Stomach (tissue), 19 donors: ENCODE data around the gene KRTAP4-6. TPM values are rescaled to one million over a fixed set of nuclear protein-coding genes. Genes with fewer than 3 reads are reported as not detected.
"Not testable (repeated sequence)": the region's sequence is repeated elsewhere in the genome, so short reads cannot be mapped to it uniquely, and the experiment has no call there.

Source experiments
- DNase-seq, 2 donors: peaks; one replicate each; pipeline versions ENCODE4 v3.0.0 to v3.0.0-alpha.2; 2013 to 2019
- H3K27ac ChIP-seq, 5 donors: fragments of 200-600 bp in 4 of 5; sonication (generic) in 4 of 5; one replicate each; pipeline ENCODE4 v1.5.1; 2013 to 2019; ENCODE audit warnings: mild to moderate bottlenecking in 1 of 5, moderate library complexity in 1 of 5
- H3K27me3 ChIP-seq, 3 donors: fragments of 200-600 bp; sonication (generic); one replicate each; pipeline ENCODE4 v1.5.1; 2017 to 2019; ENCODE audit warnings: mixed run types in 1 of 3
- H3K36me3 ChIP-seq, 4 donors: fragments of 200-600 bp; sonication (generic); 1 replicate in 3 of 4; 2 replicates in 1 of 4; pipeline ENCODE4 v1.5.1; 2016 to 2019
- H3K4me1 ChIP-seq, 4 donors: fragments of 200-600 bp; sonication (generic); one replicate each; pipeline ENCODE4 v1.5.1; 2016 to 2019
- H3K4me3 ChIP-seq, 4 donors: fragments of 200-600 bp; sonication (generic) in 3 of 4; one replicate each; pipeline ENCODE4 v1.5.1; 2016 to 2019; ENCODE audit warnings: mild to moderate bottlenecking in 1 of 4
- H3K9me3 ChIP-seq, 4 donors: fragments of 200-600 bp; sonication (generic); one replicate each; pipeline ENCODE4 v1.5.1; 2016 to 2019
- EP300 ChIP-seq: sonication (generic); formaldehyde crosslinking; IDR thresholded peaks from one replicate; pipeline ENCODE4 v1.6.1; 2017; ENCODE audit warnings: antibody characterized with exemption
- POLR2A ChIP-seq, 4 donors: fragments of 450-650 bp; IDR thresholded peaks; one replicate each; pipeline ENCODE4 v1.6.1; 2016; ENCODE audit warnings: antibody characterized with exemption in 4 of 4, control low read depth in 2 of 4, mild to moderate bottlenecking in 1 of 4, moderate library complexity in 1 of 4
- POLR2AphosphoS5 ChIP-seq, 3 donors: sonication (generic); formaldehyde crosslinking; IDR thresholded peaks; one replicate each; pipeline ENCODE4 v1.6.1; 2016; ENCODE audit warnings: antibody characterized with exemption in 3 of 3
- WGBS, 5 donors: extraction: QIAGEN DNeasy Blood & Tissue Kit in 3 of 5; methylation state at CpG; one replicate each; pipeline versions ENCODE4 v1.1.5 to v1.1.7; 2013 to 2018; 5-methylcytosine and 5-hydroxymethylcytosine counted together
- intact Hi-C: fragments of 100-400 bp; cut with DNase I; formaldehyde crosslinking; loops from one replicate; pipeline ENCODE4 v1.15.1; 2023; ENCODE audit warnings: low total_unique reads
- long read RNA-seq, 10 donors: transcript quantifications; one replicate each; lab custom pipeline, GENCODE V29; 2026
- polyA plus RNA-seq, 3 donors: library from polyadenylated mRNA; stranded (reverse); fragments of 200-250 nt; gene quantifications; one replicate each; pipeline ENCODE4 v1.2.3, GENCODE V29; 2013
- total RNA-seq, 5 donors: library from RNA; depleted of rRNA; stranded (reverse); fragments of >200 nt; gene quantifications; one replicate each; pipeline versions ENCODE4 v1.1.0 to v1.2.3, GENCODE V29; 2014 to 2016
- TF ChIP-seq, protein P1 (sequence below), 7 experiments: fragments of 450-650 bp in 4 of 7; fragments of 200-600 bp in 3 of 7; sonication (generic) in 3 of 7; IDR thresholded peaks; one replicate each; pipeline ENCODE4 v1.5.1; 2016 to 2019; ENCODE audit warnings: antibody characterized with exemption in 7 of 7, control low read depth in 2 of 7, mild to moderate bottlenecking in 1 of 7
- donor health status: healthy with polysubstance abuse.
- donor health status: Bipolar disorder and iron deficiency.
- donor health status: healthy.

KRTAP4-6 gene
- total RNA-seq = not detected
- polyA plus RNA-seq = not detected
- long read RNA-seq, donor 1 = 0 reads
- long read RNA-seq, donor 2 = 0 reads
- long read RNA-seq, donor 3 = 0 reads
- long read RNA-seq, donor 4 = 0 reads
- long read RNA-seq, donor 5 = 0 reads
- long read RNA-seq, donor 6 = 0 reads
- long read RNA-seq, donor 7 = 0 reads
- long read RNA-seq, donor 8 = 0 reads
- long read RNA-seq, donor 9 = 0 reads
- long read RNA-seq, donor 10 = 0 reads

- Histone ChIP-seq H3K9me3 (peaks cover 0 to 41% (median 31%) of the 10 kb centered on the region in 4 donors), H3K36me3 (no peaks in the 10 kb centered on the region), H3K27ac (no peak within 1 kb of the TSS), H3K4me1 (no peaks in the 10 kb centered on the region), H3K27me3 (no peaks in the 10 kb centered on the region), H3K4me3 (no peak within 1 kb of the TSS)
- WGBS, 5 donors = 70 to 87% (median 81%) methylated on average over 4 to 6 of the region's 6 CpGs
- no peak for TF ChIP-seq EP300
- TF ChIP-seq, protein P1, sequence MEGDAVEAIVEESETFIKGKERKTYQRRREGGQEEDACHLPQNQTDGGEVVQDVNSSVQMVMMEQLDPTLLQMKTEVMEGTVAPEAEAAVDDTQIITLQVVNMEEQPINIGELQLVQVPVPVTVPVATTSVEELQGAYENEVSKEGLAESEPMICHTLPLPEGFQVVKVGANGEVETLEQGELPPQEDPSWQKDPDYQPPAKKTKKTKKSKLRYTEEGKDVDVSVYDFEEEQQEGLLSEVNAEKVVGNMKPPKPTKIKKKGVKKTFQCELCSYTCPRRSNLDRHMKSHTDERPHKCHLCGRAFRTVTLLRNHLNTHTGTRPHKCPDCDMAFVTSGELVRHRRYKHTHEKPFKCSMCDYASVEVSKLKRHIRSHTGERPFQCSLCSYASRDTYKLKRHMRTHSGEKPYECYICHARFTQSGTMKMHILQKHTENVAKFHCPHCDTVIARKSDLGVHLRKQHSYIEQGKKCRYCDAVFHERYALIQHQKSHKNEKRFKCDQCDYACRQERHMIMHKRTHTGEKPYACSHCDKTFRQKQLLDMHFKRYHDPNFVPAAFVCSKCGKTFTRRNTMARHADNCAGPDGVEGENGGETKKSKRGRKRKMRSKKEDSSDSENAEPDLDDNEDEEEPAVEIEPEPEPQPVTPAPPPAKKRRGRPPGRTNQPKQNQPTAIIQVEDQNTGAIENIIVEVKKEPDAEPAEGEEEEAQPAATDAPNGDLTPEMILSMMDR (IDR thresholded peaks at IDR 0.05) = no peak
- TF ChIP-seq POLR2A (IDR thresholded peaks at IDR 0.05) = no peak
- no peak for TF ChIP-seq POLR2AphosphoS5 (IDR thresholded peaks at IDR 0.05)
- DNase-seq = no peak
- intact Hi-C loops = no loop called here
Observed at GRCh38 chr17:41140360-41141131, at the start of gene KRTAP4-6. TSS of gene KRTAP4-6 (minus strand) at chr17:41140544. CDS start at chr17:41140487, 57 bp downstream.

DNA sequence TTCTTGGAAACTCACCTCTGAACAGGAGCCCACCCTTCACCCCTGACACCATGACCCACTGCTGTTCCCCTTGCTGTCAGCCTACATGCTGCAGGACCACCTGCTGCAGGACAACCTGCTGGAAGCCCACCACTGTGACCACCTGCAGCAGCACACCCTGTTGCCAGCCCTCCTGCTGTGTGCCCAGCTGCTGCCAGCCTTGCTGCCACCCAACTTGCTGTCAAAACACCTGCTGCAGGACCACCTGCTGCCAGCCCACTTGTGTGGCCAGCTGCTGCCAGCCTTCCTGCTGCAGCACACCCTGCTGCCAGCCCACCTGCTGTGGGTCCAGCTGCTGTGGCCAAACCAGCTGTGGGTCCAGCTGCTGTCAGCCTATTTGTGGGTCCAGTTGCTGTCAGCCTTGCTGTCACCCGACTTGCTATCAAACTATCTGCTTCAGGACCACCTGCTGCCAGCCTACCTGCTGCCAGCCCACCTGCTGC, 49.5 kb upstream of the KRTAP4-6 start, which contains the start of gene KRTAP9-1:
TSS of gene KRTAP9-1 (plus strand) at position 51 of the 482 bp plus-strand sequence. CDS start at position 51, 0 bp downstream.
- H3K9me3 ChIP-seq, H3K27ac ChIP-seq, H3K4me3 ChIP-seq, H3K4me1 ChIP-seq, DNase-seq, intact Hi-C loops, H3K36me3 ChIP-seq: not testable (repeated sequence)
- H3K27me3 ChIP-seq = peaks cover 0 to 18% (median 9%) of the 10 kb centered on the region in 3 donors
- WGBS, 5 donors = 40 to 75% (median 60%) methylated on average over 1 of the region's 1 CpG; no CpG with 5 or more reads in 1 of the 5 donors

DNA sequence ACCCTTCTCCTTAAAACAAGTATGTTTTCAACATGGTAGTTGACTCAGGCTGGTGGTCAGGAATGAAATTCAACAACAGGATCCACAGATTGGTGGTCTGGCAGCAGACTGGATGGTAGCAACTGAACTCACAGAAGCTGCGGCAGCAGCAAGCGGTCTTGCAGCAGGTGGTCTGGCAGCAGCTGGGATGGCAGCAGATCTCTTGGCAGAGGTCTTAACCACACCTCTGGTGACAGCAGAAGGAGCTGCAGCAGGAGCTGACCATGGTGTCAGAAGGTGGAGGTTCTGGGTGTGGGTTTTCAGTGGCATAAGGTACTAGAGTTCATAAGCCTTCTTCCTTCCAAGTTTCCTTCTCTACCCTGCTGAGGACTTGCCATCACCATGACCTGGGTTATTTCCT, 46.5 kb upstream of the KRTAP4-6 start:
- TF ChIP-seq EP300 = no peak
- TF ChIP-seq, protein P1 (IDR thresholded peaks at IDR 0.05) = no peak
- no peak for TF ChIP-seq POLR2AphosphoS5 (IDR thresholded peaks at IDR 0.05)
- no peak for TF ChIP-seq POLR2A (IDR thresholded peaks at IDR 0.05)
- no peaks in the 10 kb centered on the region for H3K9me3 ChIP-seq
- H3K4me1 ChIP-seq = no peaks in the 10 kb centered on the region
- 67 to 96% (median 84%) methylated on average over 2 of the region's 2 CpGs for WGBS, 5 donors
- no peak overlapping the region for H3K4me3 ChIP-seq
- H3K27me3 ChIP-seq = peaks cover 0 to 25% (median 17%) of the 10 kb centered on the region in 3 donors
- intact Hi-C loops = no loop called here
- no peak for DNase-seq
- H3K36me3 ChIP-seq = no peaks in the 10 kb centered on the region
- H3K27ac ChIP-seq = no peak overlapping the region

GRCh38 chr17:41185001-41185400, 44.7 kb upstream of the KRTAP4-6 start:
- H3K27ac ChIP-seq = no peak overlapping the region
- intact Hi-C loops = no loop called here
- WGBS, 5 donors = 39 to 58% (median 50%) methylated on average over 1 of the region's 1 CpG
- H3K27me3 ChIP-seq = peaks cover 0 to 20% (median 12%) of the 10 kb centered on the region in 3 donors
- H3K36me3 ChIP-seq = no peaks in the 10 kb centered on the region
- H3K4me3 ChIP-seq = no peak overlapping the region
- H3K4me1 ChIP-seq = no peaks in the 10 kb centered on the region
- no peaks in the 10 kb centered on the region for H3K9me3 ChIP-seq
- TF ChIP-seq, protein P1 (IDR thresholded peaks at IDR 0.05) = no peak
- TF ChIP-seq POLR2AphosphoS5 (IDR thresholded peaks at IDR 0.05) (no peak), POLR2A (IDR thresholded peaks at IDR 0.05) (no peak), EP300 (no peak)
- no peak for DNase-seq
